HepG2 (cell line): ENCODE results near the gene FAM131A. TPM values are rescaled to one million over a fixed set of nuclear protein-coding genes. Genes with fewer than 3 reads are reported as not detected.

Experiments
- CENPX ChIP-seq: sonication (generic); formaldehyde crosslinking; IDR thresholded peaks from 2 replicates; pipeline ENCODE4 v1.9.0; 2021; ENCODE audit warnings: mild to moderate bottlenecking, missing genetic modification reagents, moderate library complexity
- DZIP1 ChIP-seq: sonication (generic); formaldehyde crosslinking; IDR thresholded peaks from 2 replicates; pipeline ENCODE4 v1.5.0; 2020; ENCODE audit warnings: mild to moderate bottlenecking, missing genetic modification reagents
- IKZF4 ChIP-seq: sonication (generic); formaldehyde crosslinking; IDR thresholded peaks from 2 replicates; pipeline ENCODE4 v1.5.1; 2020; ENCODE audit warnings: borderline replicate concordance, mild to moderate bottlenecking, low read depth, missing genetic modification reagents; ENCODE audit errors: not compliant biosample characterization
- MIER3 ChIP-seq: IDR thresholded peaks from 2 replicates; pipeline ENCODE4 v1.6.1; 2016; ENCODE audit warnings: missing compliant biosample characterization, borderline replicate concordance
- MLX ChIP-seq: IDR thresholded peaks from 2 replicates; pipeline ENCODE4 v1.6.1; 2016
- MYC ChIP-seq: sonication (generic); formaldehyde crosslinking; IDR thresholded peaks from 2 replicates; pipeline ENCODE4 v1.9.0; 2021; ENCODE audit warnings: missing genetic modification reagents, borderline replicate concordance
- NAIF1 ChIP-seq: sonication (generic); formaldehyde crosslinking; IDR thresholded peaks from 2 replicates; pipeline ENCODE4 v1.5.0; 2020; ENCODE audit warnings: mild to moderate bottlenecking, missing genetic modification reagents, borderline replicate concordance
- NCOA2 ChIP-seq: sonication (generic); formaldehyde crosslinking; IDR thresholded peaks from 2 replicates; pipeline ENCODE4 v1.8.0; 2022; ENCODE audit warnings: inconsistent platforms
- RXRB ChIP-seq: IDR thresholded peaks from 2 replicates; pipeline ENCODE4 v1.6.1; 2016; ENCODE audit warnings: borderline replicate concordance, missing genetic modification reagents, missing compliant biosample characterization
- SIN3B ChIP-seq: fragments of 150-350 bp; IDR thresholded peaks from 2 replicates; pipeline ENCODE4 v1.6.1; 2014; ENCODE audit warnings: low read length
- THRA ChIP-seq: sonication (generic); formaldehyde crosslinking; IDR thresholded peaks from 2 replicates; pipeline ENCODE4 v1.4.0; 2020; ENCODE audit warnings: missing genetic modification reagents, borderline replicate concordance
- U2AF1 ChIP-seq: fragments of 200-400 bp; formaldehyde crosslinking; optimal IDR thresholded peaks from 2 replicates; pipeline ENCODE3; 2017; ENCODE audit warnings: mild to moderate bottlenecking, low read depth, low read length
- ZNF503 ChIP-seq: sonication (generic); formaldehyde crosslinking; IDR thresholded peaks from 2 replicates; pipeline ENCODE4 v1.4.0; 2020; ENCODE audit warnings: missing genetic modification reagents
- ZNF546 ChIP-seq: sonication (generic); formaldehyde crosslinking; conservative IDR thresholded peaks from 2 replicates; pipeline ENCODE4 v1.8.1; 2023; ENCODE audit warnings: mild to moderate bottlenecking, missing genetic modification reagents
- ZNF609 ChIP-seq: sonication (generic); formaldehyde crosslinking; IDR thresholded peaks from 2 replicates; pipeline ENCODE4 v1.4.0; 2020; ENCODE audit warnings: mild to moderate bottlenecking, missing genetic modification reagents, borderline replicate concordance
- ZNF740 ChIP-seq: sonication (generic); formaldehyde crosslinking; IDR thresholded peaks from 2 replicates; pipeline ENCODE4 v1.4.0; 2020; ENCODE audit warnings: missing genetic modification reagents
- ZNF878 ChIP-seq: sonication (generic); formaldehyde crosslinking; IDR thresholded peaks from 2 replicates; pipeline ENCODE4 v1.8.1; 2023; ENCODE audit warnings: mild to moderate bottlenecking, missing genetic modification reagents, moderate library complexity
- polyA plus RNA-seq, 8 experiments: library from polyadenylated mRNA; depleted of rRNA in 3 of 8; stranded (reverse) in 7 of 8; unstranded in 1 of 8; fragments of >200 nt; fragmentation: Illumina TruSeq in 4 of 8; extraction: Trizol in 4 of 8; gene quantifications; 2 replicates each; pipeline versions ENCODE4 v1.2.1 to v1.2.3, GENCODE V29; 2011 to 2016; ENCODE audit warnings: low read depth in 4 of 8, missing spikeins in 1 of 8, mixed read lengths in 1 of 8; ENCODE audit not compliant: insufficient read depth in 1 of 8
- total RNA-seq, 5 experiments: library from RNA; depleted of rRNA; stranded (reverse); fragments of >200 nt; fragmentation: Illumina TruSeq; extraction: Trizol; gene quantifications; 2 replicates each; pipeline ENCODE4 v1.2.3, GENCODE V29; 2016; ENCODE audit warnings: low read depth in 1 of 5

FAM131A gene
- total and polyA plus RNA-seq, 2 of the 13 experiments (the other 11 are each of a cell fraction or from before 2014, with no cell fraction given): 9.2 to 9.3 TPM

GRCh38 chr3:184377882-184378445 lies 40.6 kb downstream of the FAM131A start, which contains the start of gene THPO (continued):
- 0 out of 2 replicates have a peak, but pooled peaks have one; percentile 55 for TF ChIP-seq ZNF740 (CRISPR knock-in tag)
- no peak for TF ChIP-seq MLX (CRISPR knock-in tag)
- peak; percentile 95 for TF ChIP-seq MYC
- no peak for TF ChIP-seq ZNF546 (CRISPR knock-in tag)
- 0 out of 2 replicates have a peak, but pooled peaks have one; percentile 41 for TF ChIP-seq ZNF878 (CRISPR knock-in tag)
- no peak for TF ChIP-seq IKZF4 (CRISPR knock-in tag)
- peak; percentile 71; the same call in 1 of the 2 replicates for TF ChIP-seq THRA (CRISPR knock-in tag)
- TF ChIP-seq ZNF609 (CRISPR knock-in tag): peak; percentile 56; the same call in 1 of the 2 replicates
- TF ChIP-seq SIN3B: 0 out of 2 replicates have a peak, but pooled peaks have one; percentile 23
- TF ChIP-seq NCOA2 (CRISPR knock-in tag): peak; percentile 65
- no peak for TF ChIP-seq CENPX
- TF ChIP-seq MIER3: no peak
- TF ChIP-seq U2AF1: no peak
- peak; percentile 32; the same call in 1 of the 2 replicates for TF ChIP-seq DZIP1 (CRISPR knock-in tag)
- TF ChIP-seq RXRB (CRISPR knock-in tag): peak; percentile 51
- 0 out of 2 replicates have a peak, but pooled peaks have one; percentile 39 for TF ChIP-seq ZNF503 (CRISPR knock-in tag)
- TF ChIP-seq NAIF1 (CRISPR knock-in tag): no peak
